ENCODE measurements around the gene NEDD4L. TPM values are rescaled to one million over a fixed set of nuclear protein-coding genes. Genes with fewer than 3 reads are reported as not detected.

NEDD4L gene
- total and polyA plus RNA-seq, 4 experiments from 2014 or later, result 2.8 to 4.1 (median 3.8) TPM

DNA sequence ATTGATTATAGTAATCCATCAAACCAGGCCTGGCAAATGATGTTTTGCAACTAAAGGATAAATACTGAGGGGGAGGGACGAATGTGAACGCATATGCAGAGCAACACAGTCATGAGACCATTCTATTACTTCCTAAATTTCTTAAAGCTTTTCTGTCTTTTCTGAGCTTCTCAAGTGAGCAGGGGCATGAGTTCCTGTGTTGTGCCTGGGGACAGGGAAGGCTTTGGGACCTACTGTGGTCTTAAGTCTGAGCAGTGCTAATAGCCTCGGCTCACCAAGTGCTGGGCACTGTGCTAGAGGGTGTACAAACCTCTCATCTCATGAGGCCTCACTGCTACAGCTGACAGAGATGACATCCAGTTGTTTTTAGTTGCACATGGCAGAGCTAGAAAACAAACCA is 182.4 kb downstream of the NEDD4L start:
- H3K4me3 ChIP-seq (ENCODE audit: low read length in 2 of 2), result no peak overlapping the region
- H3K36me3 ChIP-seq (ENCODE audit: insufficient read depth, low read length), result no peaks in the 10 kb centered on the region
- H3K4me1 ChIP-seq (ENCODE audit: insufficient read depth, low read length), result no peaks in the 10 kb centered on the region
- no peaks in the 10 kb centered on the region for H3K27me3 ChIP-seq (ENCODE audit: insufficient read depth, low read length)
- no peak for DNase-seq
- H3K36me3 Mint-ChIP-seq, result no peaks in the 10 kb centered on the region
- peaks cover 0 to 12% of the 10 kb centered on the region in 2 donors for H3K27me3 Mint-ChIP-seq
- no peak overlapping the region for H3K27ac Mint-ChIP-seq
- H3K4me1 Mint-ChIP-seq, result peaks cover 0 to 1% (median 0%) of the 10 kb centered on the region in 4 donors
- H3K9me3 ChIP-seq (ENCODE audit: control insufficient read depth in 1 of 2, low read length in 2 of 2), result no peaks in the 10 kb centered on the region
- no peak overlapping the region for H3K27ac ChIP-seq (ENCODE audit: low read depth, low read length)
- intact Hi-C loops (cut with micrococcal nuclease), result no loop called here
- no peak overlapping the region for H3K4me3 Mint-ChIP-seq
- ChIA-PET POLR2A (ENCODE audit: partially characterized antibody) (no interaction called here), CTCF (ENCODE audit: partially characterized antibody) (no interaction called here)
- H3K9me3 Mint-ChIP-seq, result no peaks in the 10 kb centered on the region

GRCh38 chr18:58227361-58227930 is 183.4 kb downstream of the NEDD4L start:
- no peak overlapping the region for H3K4me3 Mint-ChIP-seq
- Histone ChIP-seq H3K4me1 (ENCODE audit: insufficient read depth, low read length) (no peaks in the 10 kb centered on the region), H3K9me3 (ENCODE audit: control insufficient read depth in 1 of 2, low read length in 2 of 2) (no peaks in the 10 kb centered on the region), H3K36me3 (ENCODE audit: insufficient read depth, low read length) (no peaks in the 10 kb centered on the region), H3K27ac (ENCODE audit: low read depth, low read length) (no peak overlapping the region), H3K27me3 (ENCODE audit: insufficient read depth, low read length) (no peaks in the 10 kb centered on the region), H3K4me3 (ENCODE audit: low read length in 2 of 2) (no peak overlapping the region)
- H3K27ac Mint-ChIP-seq, result no peak overlapping the region
- no peak for DNase-seq
- H3K9me3 Mint-ChIP-seq, result no peaks in the 10 kb centered on the region
- ChIA-PET CTCF (ENCODE audit: partially characterized antibody) (no interaction called here), POLR2A (ENCODE audit: partially characterized antibody) (no interaction called here)
- no peaks in the 10 kb centered on the region for H3K4me1 Mint-ChIP-seq
- peaks cover 0 to 12% of the 10 kb centered on the region in 2 donors for H3K27me3 Mint-ChIP-seq
- intact Hi-C loops (cut with micrococcal nuclease), result no loop called here
- H3K36me3 Mint-ChIP-seq, result no peaks in the 10 kb centered on the region

DNA sequence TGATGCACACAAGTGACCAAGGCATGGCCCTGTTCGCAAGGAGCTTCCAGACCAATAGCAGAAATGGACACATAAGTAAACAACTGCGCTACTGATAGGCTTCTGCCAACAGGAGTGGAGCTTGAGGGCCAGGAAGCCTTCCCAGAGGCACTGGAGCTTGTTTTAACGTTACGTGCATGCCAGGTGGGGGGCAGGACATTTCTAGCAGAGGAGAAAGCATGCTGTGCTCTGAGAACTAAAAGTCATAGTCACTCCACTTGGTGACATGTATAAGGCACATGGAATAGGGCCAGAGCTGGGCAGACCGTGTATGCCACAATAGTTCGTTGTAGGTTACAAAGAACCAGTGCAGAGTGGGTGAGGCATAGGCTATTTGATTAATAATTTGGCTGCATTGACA is 184.2 kb downstream of the NEDD4L start:
- peak overlapping the region in 1 of 7 donors; percentile 37 for H3K27ac Mint-ChIP-seq

DNA sequence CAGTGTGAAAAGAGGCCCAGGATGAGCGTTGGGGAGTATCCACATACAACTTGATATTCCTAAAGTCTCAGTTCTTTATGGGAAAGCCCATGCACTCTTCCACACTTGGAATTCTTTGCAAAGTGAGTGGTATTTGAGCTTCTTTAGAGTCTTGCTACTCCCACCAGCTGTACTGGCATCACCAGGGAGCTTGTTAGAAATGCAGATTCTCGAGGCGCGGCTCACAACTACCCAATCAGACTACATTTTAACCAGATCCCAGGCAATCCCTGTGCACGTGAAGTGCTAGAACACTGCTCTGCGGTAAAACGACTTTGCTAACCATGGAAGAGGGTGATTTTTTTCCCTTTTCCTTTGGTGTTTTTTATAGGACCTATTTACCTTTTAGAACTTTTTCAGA is 184.7 kb downstream of the NEDD4L start:
- no peaks in the 10 kb centered on the region for H3K4me1 Mint-ChIP-seq
- intact Hi-C loops (cut with micrococcal nuclease), result no loop called here
- H3K9me3 Mint-ChIP-seq, result peaks cover 0 to under 1% (median 0%) of the 10 kb centered on the region in 8 donors

More for the DNA sequence above, 184.2 kb downstream of the NEDD4L start:
- H3K9me3 Mint-ChIP-seq, result no peaks in the 10 kb centered on the region
- Histone ChIP-seq H3K27ac (ENCODE audit: low read depth, low read length) (no peak overlapping the region), H3K36me3 (ENCODE audit: insufficient read depth, low read length) (no peaks in the 10 kb centered on the region), H3K4me3 (ENCODE audit: low read length in 2 of 2) (no peak overlapping the region), H3K27me3 (ENCODE audit: insufficient read depth, low read length) (no peaks in the 10 kb centered on the region), H3K9me3 (ENCODE audit: control insufficient read depth in 1 of 2, low read length in 2 of 2) (no peaks in the 10 kb centered on the region), H3K4me1 (ENCODE audit: insufficient read depth, low read length) (no peaks in the 10 kb centered on the region)
- H3K4me3 Mint-ChIP-seq, result no peak overlapping the region
- peaks cover 0 to 11% of the 10 kb centered on the region in 2 donors for H3K27me3 Mint-ChIP-seq
- ChIA-PET POLR2A (ENCODE audit: partially characterized antibody) (no interaction called here), CTCF (ENCODE audit: partially characterized antibody) (no interaction called here)
- DNase-seq, result no peak
- no peaks in the 10 kb centered on the region for H3K4me1 Mint-ChIP-seq
- intact Hi-C loops (cut with micrococcal nuclease), result no loop called here
- no peaks in the 10 kb centered on the region for H3K36me3 Mint-ChIP-seq

GRCh38 chr18:58229162-58229561 is 185.1 kb downstream of the NEDD4L start:
- H3K9me3 Mint-ChIP-seq, result peaks cover 0 to 2% (median 0%) of the 10 kb centered on the region in 8 donors
- ChIA-PET POLR2A (ENCODE audit: partially characterized antibody) (no interaction called here), CTCF (ENCODE audit: partially characterized antibody) (no interaction called here)
- no peak overlapping the region for H3K27ac Mint-ChIP-seq
- H3K4me3 Mint-ChIP-seq, result no peak overlapping the region
- intact Hi-C loops (cut with micrococcal nuclease), result no loop called here
- DNase-seq, result no peak
- no peaks in the 10 kb centered on the region for H3K4me1 Mint-ChIP-seq
- Histone ChIP-seq H3K27me3 (ENCODE audit: insufficient read depth, low read length) (no peaks in the 10 kb centered on the region), H3K4me3 (ENCODE audit: low read length in 2 of 2) (no peak overlapping the region), H3K27ac (ENCODE audit: low read depth, low read length) (no peak overlapping the region), H3K4me1 (ENCODE audit: insufficient read depth, low read length) (no peaks in the 10 kb centered on the region), H3K9me3 (ENCODE audit: control insufficient read depth in 1 of 2, low read length in 2 of 2) (no peaks in the 10 kb centered on the region), H3K36me3 (ENCODE audit: insufficient read depth, low read length) (no peaks in the 10 kb centered on the region)
- no peaks in the 10 kb centered on the region for H3K36me3 Mint-ChIP-seq
- H3K27me3 Mint-ChIP-seq, result peaks cover 0 to 7% of the 10 kb centered on the region in 2 donors

More for the DNA sequence above, 184.7 kb downstream of the NEDD4L start:
- POLR2A ChIA-PET (ENCODE audit: partially characterized antibody), result no interaction called here
- H3K36me3 Mint-ChIP-seq, result no peaks in the 10 kb centered on the region
- peaks cover 0 to 7% of the 10 kb centered on the region in 2 donors for H3K27me3 Mint-ChIP-seq
- H3K27me3 ChIP-seq (ENCODE audit: insufficient read depth, low read length), result no peaks in the 10 kb centered on the region
- no peak overlapping the region for H3K4me3 Mint-ChIP-seq
- no peak overlapping the region for H3K27ac Mint-ChIP-seq
- H3K4me1 ChIP-seq (ENCODE audit: insufficient read depth, low read length), result no peaks in the 10 kb centered on the region
- H3K9me3 ChIP-seq (ENCODE audit: control insufficient read depth in 1 of 2, low read length in 2 of 2), result no peaks in the 10 kb centered on the region
- no peak overlapping the region for H3K4me3 ChIP-seq (ENCODE audit: low read length in 2 of 2)
- H3K36me3 ChIP-seq (ENCODE audit: insufficient read depth, low read length), result no peaks in the 10 kb centered on the region
- H3K27ac ChIP-seq (ENCODE audit: low read depth, low read length), result no peak overlapping the region
- CTCF ChIA-PET (ENCODE audit: partially characterized antibody), result no interaction called here
- no peak for DNase-seq

DNA sequence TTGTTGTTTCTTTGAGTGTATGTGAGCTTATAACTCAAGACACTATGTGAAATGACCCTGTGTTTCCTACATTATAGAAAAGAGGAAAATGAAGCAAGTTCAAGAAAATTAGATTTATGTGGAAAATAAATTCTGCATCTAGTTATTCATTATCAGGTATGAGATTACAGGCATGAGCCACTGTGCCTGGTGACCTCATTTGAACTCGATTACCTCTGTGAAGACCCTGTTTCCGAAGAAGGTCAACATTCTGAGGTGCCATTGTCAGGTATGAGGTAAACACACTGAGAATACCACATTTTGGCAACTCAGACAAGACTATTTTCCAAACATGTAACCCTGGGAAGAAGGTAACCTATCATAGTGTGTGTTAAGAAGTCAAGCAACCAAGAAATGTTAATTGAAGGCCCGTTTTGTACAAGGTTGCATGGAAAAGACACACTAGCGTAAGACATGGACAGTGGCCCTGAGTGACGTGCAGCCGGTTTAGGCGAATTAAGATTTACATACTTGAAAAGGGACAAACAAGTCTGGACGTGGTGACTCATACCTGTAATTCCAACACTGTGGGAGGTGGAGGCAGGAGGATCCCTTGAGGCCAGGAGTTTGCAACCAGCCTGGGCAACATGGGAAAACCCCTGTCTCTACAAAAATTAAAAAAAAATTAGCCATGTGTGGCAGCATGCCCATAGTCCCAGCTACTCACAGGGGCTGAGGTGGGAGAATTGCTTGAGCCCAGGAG is 186.6 kb downstream of the NEDD4L start:
- H3K27ac Mint-ChIP-seq, result no peak overlapping the region
- H3K27me3 Mint-ChIP-seq, result peaks cover 0 to 1% of the 10 kb centered on the region in 2 donors
- H3K4me1 Mint-ChIP-seq, result no peaks in the 10 kb centered on the region
- no peaks in the 10 kb centered on the region for H3K36me3 Mint-ChIP-seq
- intact Hi-C loops (cut with micrococcal nuclease), result no loop called here
- Histone ChIP-seq H3K9me3 (ENCODE audit: control insufficient read depth in 1 of 2, low read length in 2 of 2) (no peaks in the 10 kb centered on the region), H3K27me3 (ENCODE audit: insufficient read depth, low read length) (no peaks in the 10 kb centered on the region), H3K4me1 (ENCODE audit: insufficient read depth, low read length) (no peaks in the 10 kb centered on the region), H3K27ac (ENCODE audit: low read depth, low read length) (no peak overlapping the region), H3K36me3 (ENCODE audit: insufficient read depth, low read length) (no peaks in the 10 kb centered on the region), H3K4me3 (ENCODE audit: low read length in 2 of 2) (no peak overlapping the region)
- ChIA-PET POLR2A (ENCODE audit: partially characterized antibody) (no interaction called here), CTCF (ENCODE audit: partially characterized antibody) (no interaction called here)
- H3K4me3 Mint-ChIP-seq, result no peak overlapping the region
- DNase-seq, result no peak
- H3K9me3 Mint-ChIP-seq, result peaks cover 0 to 2% (median 0%) of the 10 kb centered on the region in 8 donors

- Histone ChIP-seq H3K4me1 (ENCODE audit: insufficient read depth, low read length) (no peaks in the 10 kb centered on the region), H3K4me3 (ENCODE audit: low read length in 2 of 2) (no peak overlapping the region), H3K27ac (ENCODE audit: low read depth, low read length) (no peak overlapping the region), H3K9me3 (ENCODE audit: control insufficient read depth in 1 of 2, low read length in 2 of 2) (no peaks in the 10 kb centered on the region), H3K36me3 (ENCODE audit: insufficient read depth, low read length) (no peaks in the 10 kb centered on the region), H3K27me3 (ENCODE audit: insufficient read depth, low read length) (no peaks in the 10 kb centered on the region)
- H3K9me3 Mint-ChIP-seq, result peaks cover 0 to 2% (median 0%) of the 10 kb centered on the region in 8 donors
- ChIA-PET POLR2A (ENCODE audit: partially characterized antibody) (no interaction called here), CTCF (ENCODE audit: partially characterized antibody) (no interaction called here)
- H3K27me3 Mint-ChIP-seq, result peaks cover 0 to 1% of the 10 kb centered on the region in 2 donors
- H3K4me1 Mint-ChIP-seq, result no peaks in the 10 kb centered on the region
- no peak overlapping the region for H3K4me3 Mint-ChIP-seq
- no peak for DNase-seq
- no peak overlapping the region for H3K27ac Mint-ChIP-seq
- intact Hi-C loops (cut with micrococcal nuclease), result no loop called here
- H3K36me3 Mint-ChIP-seq, result no peaks in the 10 kb centered on the region
These were observed 187.9 kb downstream of the NEDD4L start for GRCh38 chr18:58231930-58232329.
